H9 (cell line): ENCODE measurements around the gene DUOX1. TPM values are rescaled to one million over a fixed set of nuclear protein-coding genes. Genes with fewer than 3 reads are reported as not detected.

Experiments
- DNase-seq: peaks from one replicate; pipeline ENCODE4 v3.0.0-alpha.2; 2017
- H2AFZ ChIP-seq: one replicate; pipeline ENCODE4 v1.6.1; 2013; ENCODE audit warnings: mild to moderate bottlenecking, low read length, control low read depth, moderate library complexity
- H2AK5ac ChIP-seq: 2 replicates; pipeline ENCODE4 v1.6.1; 2013; ENCODE audit warnings: low read length, control low read depth, mixed read lengths; ENCODE audit not compliant: insufficient read length
- H2BK120ac ChIP-seq: one replicate; pipeline ENCODE4 v1.6.1; 2013; ENCODE audit warnings: low read depth, mild to moderate bottlenecking, low read length, control low read depth, inconsistent platforms; ENCODE audit not compliant: poor library complexity, severe bottlenecking
- H2BK12ac ChIP-seq: 2 replicates; pipeline ENCODE4 v1.6.1; 2013; ENCODE audit warnings: low read length, control low read depth, mixed read lengths, low read depth; ENCODE audit not compliant: insufficient read length
- H2BK15ac ChIP-seq: 2 replicates; pipeline ENCODE4 v1.6.1; 2013; ENCODE audit warnings: low read depth, low read length, control low read depth
- H2BK20ac ChIP-seq: one replicate; pipeline ENCODE4 v1.6.1; 2013; ENCODE audit warnings: low read depth, mild to moderate bottlenecking, low read length, control low read depth, inconsistent platforms; ENCODE audit not compliant: poor library complexity, severe bottlenecking
- H2BK5ac ChIP-seq: 2 replicates; pipeline ENCODE4 v1.6.1; 2013; ENCODE audit warnings: low read length, control low read depth, mixed read lengths; ENCODE audit not compliant: insufficient read length
- H3K14ac ChIP-seq: 2 replicates; pipeline ENCODE4 v1.6.1; 2013; ENCODE audit warnings: low read length, control low read depth; ENCODE audit not compliant: insufficient read depth
- H3K18ac ChIP-seq: 2 replicates; pipeline ENCODE4 v1.6.1; 2013; ENCODE audit warnings: low read depth, mild to moderate bottlenecking, mixed read lengths, low read length, control low read depth; ENCODE audit not compliant: insufficient read length
- H3K23ac ChIP-seq: 2 replicates; pipeline ENCODE4 v1.6.1; 2013; ENCODE audit warnings: low read length, control low read depth, mixed read lengths, low read depth; ENCODE audit not compliant: insufficient read length
- H3K23me2 ChIP-seq: 2 replicates; pipeline ENCODE4 v1.6.1; 2013; ENCODE audit warnings: low read depth, mild to moderate bottlenecking, mixed read lengths, low read length, control low read depth; ENCODE audit not compliant: insufficient read length, poor library complexity, severe bottlenecking
- H3K27ac ChIP-seq: 2 replicates; pipeline ENCODE4 v1.5.1; 2013; ENCODE audit warnings: low read length, control low read depth, mixed read lengths, low read depth; ENCODE audit not compliant: insufficient read length
- H3K27me3 ChIP-seq: 2 replicates; pipeline ENCODE4 v1.6.1; 2013; ENCODE audit warnings: low read length, control low read depth, inconsistent platforms; ENCODE audit not compliant: insufficient read depth
- H3K4ac ChIP-seq: 2 replicates; pipeline ENCODE4 v1.6.1; 2013; ENCODE audit warnings: low read depth, mild to moderate bottlenecking, control low read depth, inconsistent platforms, low read length, moderate library complexity
- H3K4me1 ChIP-seq: 2 replicates; pipeline ENCODE4 v1.6.1; 2013; ENCODE audit warnings: low read length, control low read depth, inconsistent platforms; ENCODE audit not compliant: insufficient read depth
- H3K4me2 ChIP-seq: 2 replicates; pipeline ENCODE4 v1.6.1; 2013; ENCODE audit warnings: low read length, control low read depth, mixed read lengths; ENCODE audit not compliant: insufficient read length, insufficient read depth
- H3K56ac ChIP-seq: 2 replicates; pipeline ENCODE4 v1.6.1; 2013; ENCODE audit warnings: low read depth, mild to moderate bottlenecking, mixed read lengths, low read length, control low read depth; ENCODE audit not compliant: insufficient read length
- H3K79me1 ChIP-seq: 2 replicates; pipeline ENCODE4 v1.6.1; 2013; ENCODE audit warnings: low read depth, mild to moderate bottlenecking, moderate library complexity, low read length, control low read depth, inconsistent platforms; ENCODE audit not compliant: insufficient read depth, poor library complexity, severe bottlenecking
- H3K79me2 ChIP-seq: 2 replicates; pipeline ENCODE4 v1.6.1; 2013; ENCODE audit warnings: low read length, control low read depth, inconsistent platforms; ENCODE audit not compliant: insufficient read depth
- H3K9ac ChIP-seq: 2 replicates; pipeline ENCODE4 v1.6.1; 2013; ENCODE audit warnings: low read length, control low read depth, mixed read lengths; ENCODE audit not compliant: insufficient read length; ENCODE audit errors: extremely low read depth
- H3K9me3 ChIP-seq: one replicate; pipeline ENCODE4 v1.6.1; 2013; ENCODE audit warnings: low read depth, low read length, inconsistent platforms; ENCODE audit not compliant: control insufficient read depth
- H3T11ph ChIP-seq: one replicate; pipeline ENCODE4 v1.6.1; 2013; ENCODE audit warnings: mild to moderate bottlenecking, low read length, control low read depth, inconsistent platforms
- H4K20me1 ChIP-seq: one replicate; pipeline ENCODE4 v1.6.1; 2013; ENCODE audit not compliant: control insufficient read depth, insufficient read length, insufficient read depth
- H4K5ac ChIP-seq: 2 replicates; pipeline ENCODE4 v1.6.1; 2013; ENCODE audit warnings: low read depth, mild to moderate bottlenecking, mixed read lengths, low read length, control low read depth; ENCODE audit not compliant: insufficient read length
- H4K8ac ChIP-seq: replicated peaks from 2 replicates; pipeline ENCODE4 v1.6.1; 2013; ENCODE audit warnings: low read length, control low read depth, mixed read lengths, low read depth; ENCODE audit not compliant: insufficient read length
- H4K91ac ChIP-seq: 2 replicates; pipeline ENCODE4 v1.6.1; 2013; ENCODE audit warnings: low read depth, mild to moderate bottlenecking, moderate library complexity, mixed read lengths, low read length, control low read depth; ENCODE audit not compliant: insufficient read length
- H3K27ac Mint-ChIP-seq, 3 experiments: 2 replicates in 2 of 3; 3 replicates in 1 of 3; pipeline ENCODE4 v1.8.0; 2020 to 2021; ENCODE audit warnings: mixed read lengths in 3 of 3, mild to moderate bottlenecking in 1 of 3, moderate library complexity in 1 of 3
- H3K27me3 Mint-ChIP-seq: 2 replicates; pipeline ENCODE4 v1.8.0; 2021; ENCODE audit warnings: low read depth, mild to moderate bottlenecking, moderate library complexity, mixed read lengths
- H3K36me3 Mint-ChIP-seq, 3 experiments: 2 replicates in 2 of 3; 3 replicates in 1 of 3; pipeline ENCODE4 v1.8.0; 2020 to 2021; ENCODE audit warnings: low read depth in 3 of 3, mixed read lengths in 3 of 3; ENCODE audit not compliant: insufficient read depth in 1 of 3
- H3K4me1 Mint-ChIP-seq, 2 experiments: 2 replicates each; pipeline ENCODE4 v1.8.0; 2020; ENCODE audit warnings: mixed read lengths in 2 of 2
- H3K4me3 Mint-ChIP-seq, 2 experiments: 2 replicates in 1 of 2; 3 replicates in 1 of 2; pipeline ENCODE4 v1.8.0; 2020 to 2021; ENCODE audit warnings: mild to moderate bottlenecking in 2 of 2, mixed read lengths in 2 of 2, moderate library complexity in 1 of 2
- H3K9me3 Mint-ChIP-seq, 2 experiments: 2 replicates in 1 of 2; 3 replicates in 1 of 2; pipeline ENCODE4 v1.8.0; 2020; ENCODE audit warnings: mild to moderate bottlenecking in 2 of 2, mixed read lengths in 2 of 2, moderate library complexity in 1 of 2
- CTCF ChIP-seq: fragments of 200-600 bp; sonication (generic); conservative IDR thresholded peaks from 3 replicates; pipeline ENCODE4 v1.8.0; 2021; ENCODE audit warnings: antibody characterized with exemption, mild to moderate bottlenecking
- whole genome bisulfite sequencing: extraction: QIAGEN DNeasy Blood & Tissue Kit; methylation state at CpG from one replicate; pipeline ENCODE4 v1.1.7; 2013; ENCODE audit warnings: missing lambda C conversion rate, low lambda C conversion rate, mixed read lengths; ENCODE audit not compliant: insufficient read length; ENCODE audit errors: extremely low coverage; 5-methylcytosine and 5-hydroxymethylcytosine counted together
- total RNA-seq: library from RNA; stranded (reverse); gene quantifications from 2 replicates; pipeline ENCODE4 v1.2.1, GENCODE V29; 2021

The DUOX1 gene
- total RNA-seq, 1 experiment from 2014 or later, result 2.6 TPM

- Mint-ChIP-seq H3K4me1 (peaks cover 20 to 28% of the 10 kb centered on the region in 2 experiments), H3K36me3 (no peaks in the 10 kb centered on the region; a peak in 1 of 7 replicates), H3K27me3 (peaks cover 34% of the 10 kb centered on the region), H3K4me3 (peak overlapping the region; percentile 10 to 21; a peak in 3 of 5 replicates), H3K27ac (no peak overlapping the region; a peak in 1 of 7 replicates), H3K9me3 (no peaks in the 10 kb centered on the region; a peak in 1 of 5 replicates)
- no peaks in the 10 kb centered on the region for H4K20me1 ChIP-seq
- H4K91ac ChIP-seq, result no peak overlapping the region
- H3K23ac ChIP-seq, result no peak overlapping the region
- no peak overlapping the region for H3K18ac ChIP-seq
- H3K4me1 ChIP-seq, result peaks cover 6% of the 10 kb centered on the region; the same call in 1 of the 2 replicates
- no peak overlapping the region for H2AK5ac ChIP-seq
- TF ChIP-seq CTCF, result no peak
- H3K14ac ChIP-seq, result no peak overlapping the region
- no peak overlapping the region for H2BK20ac ChIP-seq
- no peak overlapping the region for H2BK5ac ChIP-seq
- peak overlapping the region; percentile 38 for H3K4me2 ChIP-seq
- no peak for DNase-seq
- no peak overlapping the region for H2BK12ac ChIP-seq
- no peaks in the 10 kb centered on the region for H3K27me3 ChIP-seq
- H3K79me2 ChIP-seq, result no peaks in the 10 kb centered on the region
- H2BK15ac ChIP-seq, result no peak overlapping the region
- no peak overlapping the region for H2BK120ac ChIP-seq
- no peaks in the 10 kb centered on the region for H3K23me2 ChIP-seq
- H3T11ph ChIP-seq, result no peak overlapping the region
- WGBS, result no CpG with 5 or more reads among the region's 7 CpGs
- H4K8ac ChIP-seq, result no peak overlapping the region
- H3K4ac ChIP-seq, result no peak overlapping the region
- H3K56ac ChIP-seq, result no peak overlapping the region
- no peaks in the 10 kb centered on the region for H3K79me1 ChIP-seq
- no peak overlapping the region for H4K5ac ChIP-seq
- no peak overlapping the region for H2AFZ ChIP-seq
- no peak overlapping the region for H3K9ac ChIP-seq
- no peak overlapping the region for H3K27ac ChIP-seq
- H3K9me3 ChIP-seq, result no peaks in the 10 kb centered on the region
These were observed 28.7 kb upstream of the DUOX1 start for GRCh38 chr15:45100884-45101625.
